ENCODE data around the gene PHLDA2.

DNA sequence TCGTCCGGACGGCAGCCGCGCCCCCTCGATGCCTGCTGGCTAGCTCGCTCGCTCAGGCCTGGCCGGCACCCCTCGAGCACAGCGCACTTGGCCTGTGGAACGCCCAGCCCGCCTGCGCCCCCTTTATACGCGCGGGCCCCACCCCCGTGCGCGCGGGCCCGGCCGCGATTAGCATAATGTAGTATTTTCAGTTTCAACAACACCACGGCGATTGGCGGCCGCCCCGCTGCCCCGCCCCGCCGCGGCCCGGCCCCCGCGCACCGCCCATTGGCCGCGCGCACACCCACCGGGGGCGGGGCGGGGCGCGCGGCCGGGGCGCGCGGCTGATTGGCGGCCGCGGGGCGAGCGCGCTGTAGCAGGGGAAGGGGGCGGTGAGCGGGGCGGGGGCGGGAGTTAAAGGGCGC, 43.5 kb downstream of the PHLDA2 start, which contains the start of gene CDKN1C:
- TF ChIP-seq ZHX1 (CRISPR knock-in tag; IDR thresholded peaks at IDR 0.05; ENCODE audit: low read depth) (no peak), ZNF777 (CRISPR knock-in tag; IDR thresholded peaks at IDR 0.05) (no peak), CTCF (CRISPR knock-in tag; IDR thresholded peaks at IDR 0.05) (no peak), SNRNP70 (IDR thresholded peaks at IDR 0.05; ENCODE audit: low read depth, low read length) (no peak)

Measured in HepG2 (cell line).